B cell (primary cell): ENCODE data around the gene TGFBRAP1. TPM values are rescaled to one million over a fixed set of nuclear protein-coding genes. Genes with fewer than 3 reads are reported as not detected.

Source experiments
- ATAC-seq: fragments of 200-7000 bp; cut with Tn5 transposase; one replicate; pipeline ENCODE4 v1.10.0; 2021; ENCODE audit warnings: low read depth, mild to moderate bottlenecking, moderate number of reproducible peaks, moderate library complexity
- CTCF ChIA-PET: fragments of 350-600 bp; sonication (Branson Sonifier 250); formaldehyde crosslinking; loops from one replicate; lab custom pipeline; 2021; ENCODE audit warnings: antibody characterized with exemption, inconsistent platforms; lab: Charles Lee
- POLR2A ChIA-PET: fragments of 350-600 bp; sonication (Branson Sonifier 250); formaldehyde crosslinking; loops from one replicate; lab custom pipeline; 2021; ENCODE audit warnings: antibody characterized with exemption; lab: Charles Lee
- DNase-seq: peaks from one replicate; pipeline ENCODE4 v3.0.0; 2013
- H2AFZ ChIP-seq: 2 replicates; pipeline ENCODE4 v1.6.1; 2012; ENCODE audit warnings: mild to moderate bottlenecking, low read depth, low read length; ENCODE audit not compliant: insufficient read depth, poor library complexity, severe bottlenecking
- H3K27ac ChIP-seq, 2 donors: 1 replicate in 1 of 2; 2 replicates in 1 of 2; pipeline ENCODE4 v1.5.1; 2012 to 2013; ENCODE audit warnings: low read length in 2 of 2, mild to moderate bottlenecking in 2 of 2, moderate library complexity in 1 of 2
- H3K27me3 ChIP-seq, 4 experiments: fragments of 200-600 bp in 1 of 4; sonication (generic) in 1 of 4; replicated peaks in 1 of 4; 1 replicate in 2 of 4; 2 replicates in 2 of 4; pipeline versions ENCODE4 v1.6.1 to v1.7.0; 2013 to 2016; ENCODE audit warnings: low read length in 3 of 4, mild to moderate bottlenecking in 2 of 4, mixed read lengths in 1 of 4, moderate library complexity in 1 of 4; ENCODE audit not compliant: insufficient read depth in 4 of 4, control insufficient read depth in 3 of 4; ENCODE audit errors: control extremely low read depth in 1 of 4
- H3K36me3 ChIP-seq, 2 experiments: replicated peaks in 1 of 2; 1 replicate in 1 of 2; 2 replicates in 1 of 2; pipeline versions ENCODE4 v1.6.1 to v1.7.1; 2013; ENCODE audit warnings: low read length in 1 of 2; ENCODE audit not compliant: insufficient read depth in 2 of 2, control insufficient read depth in 1 of 2; ENCODE audit errors: control extremely low read depth in 1 of 2, extremely low read depth in 1 of 2
- H3K4me1 ChIP-seq, 2 donors: fragments of 200-600 bp in 1 of 2; sonication (generic) in 1 of 2; 1 replicate in 1 of 2; 2 replicates in 1 of 2; pipeline versions ENCODE4 v1.5.1 to v1.6.1; 2013 to 2017; ENCODE audit warnings: low read length in 2 of 2; ENCODE audit not compliant: control insufficient read depth in 2 of 2, insufficient read depth in 2 of 2
- H3K4me2 ChIP-seq: replicated peaks from 2 replicates; pipeline ENCODE3; 2012; ENCODE audit warnings: mild to moderate bottlenecking, low read depth, low read length; ENCODE audit not compliant: poor library complexity, severe bottlenecking
- H3K4me3 ChIP-seq, 5 experiments: fragments of 200-600 bp in 1 of 5; sonication (generic) in 1 of 5; 1 replicate in 3 of 5; 2 replicates in 2 of 5; pipeline versions ENCODE4 v1.5.1 to v1.7.0; 2011 to 2016; ENCODE audit warnings: low read length in 4 of 5, mild to moderate bottlenecking in 4 of 5, low read depth in 2 of 5, control low read depth in 1 of 5, moderate library complexity in 1 of 5; ENCODE audit not compliant: insufficient read depth in 1 of 5; ENCODE audit errors: control extremely low read depth in 1 of 5, extremely low read depth in 1 of 5
- H3K79me2 ChIP-seq: fragments of 200-600 bp; sonication (generic); one replicate; pipeline ENCODE4 v1.6.0; 2016; ENCODE audit warnings: low read length; ENCODE audit not compliant: control insufficient read depth, insufficient read depth
- H3K9ac ChIP-seq: fragments of 200-600 bp; sonication (generic); 2 replicates; pipeline ENCODE4 v1.6.1; 2017; ENCODE audit warnings: mild to moderate bottlenecking, low read length, moderate library complexity
- H3K9me3 ChIP-seq, 3 donors: one replicate each; pipeline versions ENCODE4 v1.6.1 to v1.7.1; 2013; ENCODE audit warnings: low read length in 2 of 3; ENCODE audit not compliant: control insufficient read depth in 2 of 3, insufficient read depth in 1 of 3; ENCODE audit errors: control extremely low read depth in 1 of 3
- H4K20me1 ChIP-seq: 2 replicates; pipeline ENCODE4 v1.6.0; 2012; ENCODE audit warnings: mild to moderate bottlenecking, low read length; ENCODE audit not compliant: insufficient read depth, control insufficient read depth, poor library complexity, severe bottlenecking
- H3K27ac Mint-ChIP-seq: one replicate; pipeline ENCODE4 v1.8.0; 2021; ENCODE audit warnings: mixed read lengths
- H3K27me3 Mint-ChIP-seq: one replicate; pipeline ENCODE4 v1.8.0; 2021; ENCODE audit warnings: mixed read lengths
- H3K4me1 Mint-ChIP-seq: one replicate; pipeline ENCODE4 v1.8.0; 2021; ENCODE audit warnings: mixed read lengths
- H3K4me3 Mint-ChIP-seq: one replicate; pipeline ENCODE4 v1.8.0; 2021; ENCODE audit warnings: mixed read lengths
- H3K9me3 Mint-ChIP-seq: one replicate; pipeline ENCODE4 v1.8.0; 2022; ENCODE audit warnings: mixed read lengths; ENCODE audit not compliant: insufficient read depth
- CTCF ChIP-seq: fragments of 200-600 bp; IDR thresholded peaks from one replicate; pipeline ENCODE4 v1.8.0; 2022; ENCODE audit warnings: antibody characterized with exemption, mild to moderate bottlenecking
- EZH2 ChIP-seq: IDR thresholded peaks from 2 replicates; pipeline ENCODE4 v1.6.1; 2012; ENCODE audit warnings: borderline replicate concordance, low read depth, mild to moderate bottlenecking, moderate library complexity, low read length; ENCODE audit not compliant: insufficient read depth, poor library complexity, severe bottlenecking
- WGBS: methylation state at CpG from one replicate; pipeline ENCODE4 v1.1.5; 2013; ENCODE audit warnings: missing lambda C conversion rate; ENCODE audit not compliant: insufficient coverage; 5-methylcytosine and 5-hydroxymethylcytosine counted together
- intact Hi-C: fragments of 100-400 bp; cut with micrococcal nuclease; formaldehyde crosslinking; loops from one replicate; pipeline ENCODE4 v1.10.0; 2022
- polyA plus RNA-seq: library from polyadenylated mRNA; depleted of rRNA; stranded (reverse); fragments of >200 nt; gene quantifications from 2 replicates; pipeline ENCODE4 v1.2.3, GENCODE V29; 2012
- total RNA-seq, 2 donors: library from RNA; stranded (reverse); fragments of 120-200 nt in 1 of 2; gene quantifications; 1 replicate in 1 of 2; 2 replicates in 1 of 2; pipeline versions ENCODE4 v1.2.3 to v1.2.4, GENCODE V29; 2013 to 2022

Gene TGFBRAP1
- total and polyA plus RNA-seq, 2 donors (not counting 1 experiment from before 2014, with no cell fraction given), result 9.3 to 21.7 TPM

- intact Hi-C loops, result no loop called here
- Mint-ChIP-seq H3K4me3 (no peak overlapping the region), H3K27ac (no peak overlapping the region), H3K27me3 (no peaks in the 10 kb centered on the region), H3K9me3 (no peaks in the 10 kb centered on the region), H3K4me1 (no peaks in the 10 kb centered on the region)
- CTCF ChIA-PET, result interaction anchor here (1.1 kb wide), 1 partner anchor 10 kb away, joined by 3 read pairs; no protein-coding TSS in a partner anchor
- H3K27me3 ChIP-seq, result no peaks in the 10 kb centered on the region
- ATAC-seq, result no peak
- H3K79me2 ChIP-seq, result no peaks in the 10 kb centered on the region
- no peak overlapping the region for H3K27ac ChIP-seq
- H3K4me3 ChIP-seq, result no peak overlapping the region
- no peaks in the 10 kb centered on the region for H3K4me1 ChIP-seq
- DNase-seq, result no peak
- no peak overlapping the region for H3K9ac ChIP-seq
- H3K9me3 ChIP-seq, result no peaks in the 10 kb centered on the region
- 100% methylated on average over 3 of the region's 4 CpGs for WGBS
- TF ChIP-seq EZH2 (no peak), CTCF (no peak)
- H2AFZ ChIP-seq, result no peak overlapping the region
- H4K20me1 ChIP-seq, result no peaks in the 10 kb centered on the region
- peaks cover 0 to 69% of the 10 kb centered on the region in 2 experiments for H3K36me3 ChIP-seq
- POLR2A ChIA-PET, result no interaction called here
- H3K4me2 ChIP-seq, result no peak overlapping the region
Observed at GRCh38 chr2:105283532-105283931, 46.0 kb downstream of the TGFBRAP1 start.

- Mint-ChIP-seq H3K4me3 (no peak overlapping the region), H3K4me1 (no peaks in the 10 kb centered on the region), H3K27ac (no peak overlapping the region), H3K27me3 (no peaks in the 10 kb centered on the region), H3K9me3 (no peaks in the 10 kb centered on the region)
- Histone ChIP-seq H3K4me3 (no peak overlapping the region), H3K9ac (no peak overlapping the region), H3K4me1 (no peaks in the 10 kb centered on the region), H4K20me1 (no peaks in the 10 kb centered on the region), H3K4me2 (no peak overlapping the region), H3K27me3 (no peaks in the 10 kb centered on the region), H2AFZ (no peak overlapping the region), H3K9me3 (no peaks in the 10 kb centered on the region), H3K27ac (no peak overlapping the region), H3K36me3 (peaks cover 0 to 67% of the 10 kb centered on the region in 2 experiments), H3K79me2 (no peaks in the 10 kb centered on the region)
- WGBS, result 97% methylated on average over 10 of the region's 10 CpGs
- DNase-seq (no peak), ATAC-seq (no peak)
- no peak for TF ChIP-seq EZH2
- TF ChIP-seq CTCF, result no peak
- CTCF ChIA-PET, result no interaction called here
- POLR2A ChIA-PET, result no interaction called here
- intact Hi-C loops, result no loop called here
Observed at GRCh38 chr2:105280281-105280680, 49.3 kb downstream of the TGFBRAP1 start.
